Neuronal stem cell (in vitro differentiated cells): ENCODE data around the gene SEC63.
"Not testable (repeated sequence)": the region's sequence is repeated elsewhere in the genome, so short reads cannot be mapped to it uniquely, and the experiment has no call there.

Experiments used
- DNase-seq: peaks from one replicate; pipeline ENCODE4 v3.0.0-alpha.2; 2013; ENCODE audit warnings: low spot score
- H2AFZ ChIP-seq: one replicate; pipeline ENCODE4 v1.6.1; 2013; ENCODE audit warnings: mild to moderate bottlenecking, low read length, inconsistent platforms
- H2AK5ac ChIP-seq: 2 replicates; pipeline ENCODE4 v1.6.1; 2013; ENCODE audit warnings: low read depth, mild to moderate bottlenecking, inconsistent platforms, low read length, moderate library complexity, mixed read lengths
- H2BK120ac ChIP-seq: 2 replicates; pipeline ENCODE4 v1.6.1; 2013; ENCODE audit warnings: low read depth, mild to moderate bottlenecking, inconsistent platforms, low read length, moderate library complexity, mixed read lengths
- H2BK12ac ChIP-seq: one replicate; pipeline ENCODE4 v1.6.1; 2013; ENCODE audit warnings: low read length, inconsistent platforms
- H2BK15ac ChIP-seq: 2 replicates; pipeline ENCODE4 v1.6.1; 2013; ENCODE audit warnings: mild to moderate bottlenecking, low read length, inconsistent platforms, mixed read lengths
- H2BK5ac ChIP-seq: one replicate; pipeline ENCODE4 v1.6.1; 2013; ENCODE audit warnings: inconsistent platforms, mild to moderate bottlenecking, low read length, moderate library complexity
- H3K14ac ChIP-seq: one replicate; pipeline ENCODE4 v1.6.1; 2013; ENCODE audit warnings: low read length, inconsistent platforms
- H3K18ac ChIP-seq: 2 replicates; pipeline ENCODE4 v1.6.1; 2013; ENCODE audit warnings: low read length, inconsistent platforms
- H3K23ac ChIP-seq: 2 replicates; pipeline ENCODE4 v1.6.1; 2013; ENCODE audit warnings: low read depth, mild to moderate bottlenecking, mixed read lengths, low read length, inconsistent platforms; ENCODE audit not compliant: poor library complexity
- H3K27ac ChIP-seq: replicated peaks from 3 replicates; pipeline ENCODE4 v1.5.1; 2013; ENCODE audit warnings: low read length, inconsistent platforms
- H3K27me3 ChIP-seq, 3 experiments: 2 replicates each; pipeline ENCODE4 v1.6.1; 2013; ENCODE audit warnings: low read length in 3 of 3, mild to moderate bottlenecking in 2 of 3, inconsistent platforms in 1 of 3, low read depth in 1 of 3, mixed read lengths in 1 of 3, moderate library complexity in 1 of 3; ENCODE audit not compliant: control insufficient read depth in 3 of 3, insufficient read depth in 3 of 3
- H3K36me3 ChIP-seq, 2 donors: replicated peaks in 1 of 2; 2 replicates each; pipeline ENCODE4 v1.6.1; 2013; ENCODE audit warnings: low read length in 2 of 2; ENCODE audit not compliant: control insufficient read depth in 2 of 2, insufficient read depth in 2 of 2
- H3K4ac ChIP-seq: 2 replicates; pipeline ENCODE4 v1.6.1; 2013; ENCODE audit warnings: inconsistent platforms, mild to moderate bottlenecking, low read length, moderate library complexity
- H3K4me1 ChIP-seq, 2 donors: 1 replicate in 1 of 2; 2 replicates in 1 of 2; pipeline ENCODE4 v1.6.1; 2013; ENCODE audit warnings: low read length in 2 of 2, low read depth in 1 of 2; ENCODE audit not compliant: control insufficient read depth in 2 of 2, insufficient read depth in 1 of 2
- H3K4me2 ChIP-seq: one replicate; pipeline ENCODE4 v1.6.1; 2013; ENCODE audit warnings: mild to moderate bottlenecking, low read length, inconsistent platforms; ENCODE audit not compliant: insufficient read depth, poor library complexity, severe bottlenecking
- H3K4me3 ChIP-seq, 2 donors: 2 replicates each; pipeline ENCODE4 v1.5.1; 2013; ENCODE audit warnings: low read length in 2 of 2, mild to moderate bottlenecking in 2 of 2, inconsistent platforms in 1 of 2, moderate library complexity in 1 of 2
- H3K79me1 ChIP-seq: one replicate; pipeline ENCODE4 v1.6.1; 2013; ENCODE audit warnings: low read depth, mild to moderate bottlenecking, inconsistent platforms, low read length, moderate library complexity
- H3K9ac ChIP-seq: one replicate; pipeline ENCODE4 v1.6.1; 2013; ENCODE audit warnings: mild to moderate bottlenecking, low read depth, low read length, inconsistent platforms; ENCODE audit not compliant: poor library complexity
- H3K9me3 ChIP-seq, 2 donors: replicated peaks in 1 of 2; 2 replicates each; pipeline versions ENCODE3 to v1.6.1; 2013; ENCODE audit warnings: low read length in 2 of 2, mild to moderate bottlenecking in 2 of 2, inconsistent platforms in 1 of 2, low read depth in 1 of 2, mixed read lengths in 1 of 2, moderate library complexity in 1 of 2; ENCODE audit not compliant: control insufficient read depth in 2 of 2, insufficient read depth in 1 of 2
- H4K8ac ChIP-seq: one replicate; pipeline ENCODE4 v1.6.1; 2013; ENCODE audit warnings: low read depth, mild to moderate bottlenecking, inconsistent platforms, low read length, moderate library complexity
- H4K91ac ChIP-seq: one replicate; pipeline ENCODE4 v1.6.1; 2013; ENCODE audit warnings: low read length, low read depth, mild to moderate bottlenecking, inconsistent platforms; ENCODE audit not compliant: poor library complexity
- WGBS, 2 donors: extraction: QIAGEN DNeasy Blood & Tissue Kit; methylation state at CpG; one replicate each; pipeline ENCODE4 v1.1.7; 2013; ENCODE audit warnings: missing lambda C conversion rate in 2 of 2, mixed read lengths in 1 of 2; ENCODE audit not compliant: insufficient read length in 2 of 2, insufficient replicate concordance in 1 of 2; ENCODE audit errors: extremely low coverage in 2 of 2; 5-methylcytosine and 5-hydroxymethylcytosine counted together

SEC63 gene

DNA sequence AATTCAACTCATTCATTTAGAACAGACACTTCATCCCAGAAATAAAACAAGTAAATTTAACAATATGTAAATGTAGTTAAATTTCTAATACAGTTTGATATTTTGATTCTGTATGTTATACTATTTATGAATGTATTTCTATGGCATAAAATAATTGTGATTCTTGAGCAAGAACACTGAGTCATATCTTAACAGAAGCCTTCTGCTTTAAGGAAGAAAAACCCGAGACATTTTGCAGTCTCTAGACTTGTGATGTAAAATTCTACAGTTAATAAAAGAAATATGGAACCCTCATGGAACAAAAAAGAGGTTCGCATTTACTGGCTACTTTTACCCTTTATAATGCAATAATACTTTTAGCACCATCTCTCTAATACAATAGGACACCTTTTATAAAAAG is 86.0 kb downstream of the SEC63 start:
- no peak overlapping the region for H2BK120ac ChIP-seq
- H3K79me1 ChIP-seq, result peaks cover 2% of the 10 kb centered on the region
- no peak overlapping the region for H2BK12ac ChIP-seq
- H2AFZ ChIP-seq, result no peak overlapping the region
- no peak overlapping the region for H4K8ac ChIP-seq
- H2BK15ac ChIP-seq, result no peak overlapping the region
- no peak for DNase-seq
- H3K27ac ChIP-seq, result no peak overlapping the region
- no peak overlapping the region for H2BK5ac ChIP-seq
- H3K4ac ChIP-seq, result no peak overlapping the region
- no peaks in the 10 kb centered on the region for H3K9me3 ChIP-seq
- no peak overlapping the region for H3K9ac ChIP-seq
- H4K91ac ChIP-seq, result no peak overlapping the region
- H2AK5ac ChIP-seq, result no peak overlapping the region
- H3K14ac ChIP-seq, result no peak overlapping the region
- H3K27me3 ChIP-seq, result no peaks in the 10 kb centered on the region
- peaks cover 0 to 6% of the 10 kb centered on the region in 2 donors for H3K4me1 ChIP-seq
- no peak overlapping the region for H3K4me3 ChIP-seq
- no peak overlapping the region for H3K18ac ChIP-seq
- no peak overlapping the region for H3K23ac ChIP-seq
- no CpG with 5 or more reads among the region's 2 CpGs for WGBS, 2 donors
- peaks cover 4 to 88% of the 10 kb centered on the region in 2 donors for H3K36me3 ChIP-seq
- H3K4me2 ChIP-seq, result no peak overlapping the region

DNA sequence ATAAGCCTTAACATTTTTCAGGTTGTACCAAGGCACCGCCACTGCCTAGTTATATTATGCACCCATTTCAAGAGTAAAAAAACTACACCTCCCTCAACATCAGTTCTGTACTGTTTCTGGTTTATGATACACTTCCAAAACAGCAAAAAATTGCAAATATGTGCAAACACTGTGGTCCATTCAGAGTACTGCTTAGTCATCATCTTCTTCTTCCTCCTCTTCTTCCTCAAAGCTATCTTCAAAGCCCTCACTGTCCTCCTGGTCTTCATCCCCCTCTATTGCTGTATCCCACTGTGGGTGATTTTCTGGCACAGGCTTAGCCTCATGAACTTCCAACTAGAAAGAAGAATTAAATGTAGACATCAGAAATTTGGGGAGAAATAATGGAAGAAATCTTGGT is 86.5 kb downstream of the SEC63 start:
- not testable (repeated sequence) for DNase-seq, H2BK12ac ChIP-seq, H3K23ac ChIP-seq, H2AK5ac ChIP-seq, H4K8ac ChIP-seq, H3K4ac ChIP-seq, H3K79me1 ChIP-seq, H3K14ac ChIP-seq, H2BK120ac ChIP-seq, H3K4me3 ChIP-seq, H3K9me3 ChIP-seq, H4K91ac ChIP-seq, H2BK5ac ChIP-seq, H3K9ac ChIP-seq, H3K18ac ChIP-seq, H3K4me2 ChIP-seq, H3K27me3 ChIP-seq, H2AFZ ChIP-seq, H3K4me1 ChIP-seq, H2BK15ac ChIP-seq, H3K27ac ChIP-seq
- H3K36me3 ChIP-seq, result peaks cover 4 to 83% of the 10 kb centered on the region in 2 donors
- no CpG with 5 or more reads among the region's 1 CpG for WGBS, 2 donors

DNA sequence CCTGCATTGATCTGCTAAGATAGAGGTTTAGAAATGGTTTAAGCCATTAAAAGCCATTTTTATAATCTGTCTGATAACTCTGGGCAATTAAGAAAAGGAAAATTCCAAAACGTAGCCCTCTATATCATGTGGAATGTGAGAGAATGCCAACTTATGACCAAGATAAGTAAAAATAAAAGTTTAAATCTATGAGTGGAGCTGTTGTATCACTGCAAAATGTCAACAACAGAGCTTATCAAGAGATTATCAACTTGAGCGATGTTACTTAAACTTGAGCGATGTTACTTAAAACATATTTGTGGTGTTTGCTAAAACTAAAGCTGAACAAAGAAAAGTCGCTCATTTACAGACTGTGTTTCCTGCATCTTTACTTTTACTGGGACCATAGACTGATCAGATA is 87.0 kb downstream of the SEC63 start:
- Histone ChIP-seq H3K4me2 (no peak overlapping the region), H4K91ac (no peak overlapping the region), H3K9me3 (peaks cover 0 to 2% of the 10 kb centered on the region in 2 donors), H3K4ac (no peak overlapping the region), H2BK12ac (no peak overlapping the region), H3K79me1 (peaks cover 2% of the 10 kb centered on the region), H3K14ac (no peak overlapping the region), H3K4me3 (no peak overlapping the region), H3K18ac (no peak overlapping the region), H3K27ac (no peak overlapping the region), H2BK15ac (no peak overlapping the region), H3K4me1 (peaks cover 0 to 8% of the 10 kb centered on the region in 2 donors), H2BK5ac (no peak overlapping the region), H2AK5ac (no peak overlapping the region), H2AFZ (no peak overlapping the region), H4K8ac (no peak overlapping the region), H3K9ac (no peak overlapping the region), H3K27me3 (no peaks in the 10 kb centered on the region), H3K36me3 (peaks cover 4 to 78% of the 10 kb centered on the region in 2 donors), H2BK120ac (no peak overlapping the region), H3K23ac (no peak overlapping the region)
- WGBS, 2 donors, result no CpG with 5 or more reads among the region's 4 CpGs
- no peak for DNase-seq

DNA sequence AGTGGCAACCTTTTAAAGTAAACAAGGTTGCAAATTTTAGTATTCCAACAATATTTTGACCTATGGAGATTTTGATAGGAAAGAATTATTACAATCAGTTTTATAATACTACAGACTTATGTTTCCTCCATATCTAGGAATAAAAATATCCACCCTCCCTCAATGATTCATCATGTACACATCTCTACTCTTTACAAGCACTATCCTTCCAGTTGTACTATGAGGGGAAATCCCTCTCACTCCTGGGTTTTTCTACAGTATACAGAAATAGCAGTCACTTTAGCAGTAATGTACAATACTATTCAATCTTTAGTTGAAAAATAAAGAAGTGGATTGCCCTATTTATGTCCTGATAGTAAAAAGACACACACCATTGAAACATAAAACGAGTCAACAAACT is 87.6 kb downstream of the SEC63 start:
- H3K9ac ChIP-seq, result no peak overlapping the region
- H2AFZ ChIP-seq, result no peak overlapping the region
- H4K8ac ChIP-seq, result no peak overlapping the region
- no peak overlapping the region for H3K23ac ChIP-seq
- H3K18ac ChIP-seq, result no peak overlapping the region
- DNase-seq, result no peak
- H3K36me3 ChIP-seq, result peaks cover 4 to 72% of the 10 kb centered on the region in 2 donors
- H2BK5ac ChIP-seq, result no peak overlapping the region
- no CpG with 5 or more reads among the region's 1 CpG for WGBS, 2 donors
- peaks cover 0 to 4% of the 10 kb centered on the region in 2 donors for H3K9me3 ChIP-seq
- H3K4me2 ChIP-seq, result no peak overlapping the region
- no peak overlapping the region for H3K4me3 ChIP-seq
- peaks cover 2% of the 10 kb centered on the region for H3K79me1 ChIP-seq
- peaks cover 0 to 9% of the 10 kb centered on the region in 2 donors for H3K4me1 ChIP-seq
- no peak overlapping the region for H3K27ac ChIP-seq
- no peak overlapping the region for H2BK120ac ChIP-seq
- H3K27me3 ChIP-seq, result no peaks in the 10 kb centered on the region
- no peak overlapping the region for H2AK5ac ChIP-seq
- no peak overlapping the region for H3K4ac ChIP-seq
- no peak overlapping the region for H2BK12ac ChIP-seq
- no peak overlapping the region for H2BK15ac ChIP-seq
- H3K14ac ChIP-seq, result no peak overlapping the region
- H4K91ac ChIP-seq, result no peak overlapping the region
